Upper lobe of left lung (tissue), 6 donors: ENCODE results near the gene CALY. TPM values are rescaled to one million over a fixed set of nuclear protein-coding genes. Genes with fewer than 3 reads are reported as not detected.

Source experiments
- ATAC-seq, 2 donors: fragments of 200-7000 bp; cut with Tn5 transposase; one replicate each; pipeline ENCODE4 v1.9.1; 2022; ENCODE audit warnings: mild to moderate bottlenecking in 2 of 2, moderate library complexity in 2 of 2; ENCODE audit not compliant: low FRiP score in 2 of 2
- DNase-seq, 2 donors: peaks; one replicate each; pipeline ENCODE4 v3.0.0-alpha.2; 2019 to 2020
- H3K27ac ChIP-seq, 4 donors: fragments of 200-600 bp; sonication (generic); one replicate each; pipeline ENCODE4 v1.5.1; 2016 to 2019
- H3K27me3 ChIP-seq, 4 donors: fragments of 200-600 bp; sonication (generic); one replicate each; pipeline ENCODE4 v1.5.1; 2017 to 2019
- H3K36me3 ChIP-seq, 4 donors: fragments of 200-600 bp; sonication (generic); one replicate each; pipeline ENCODE4 v1.5.1; 2016 to 2019
- H3K4me1 ChIP-seq, 4 donors: fragments of 200-600 bp; sonication (generic); one replicate each; pipeline ENCODE4 v1.5.1; 2018 to 2019
- H3K4me3 ChIP-seq, 4 donors: fragments of 200-600 bp; sonication (generic); one replicate each; pipeline ENCODE4 v1.5.1; 2017 to 2019; ENCODE audit warnings: mild to moderate bottlenecking in 2 of 4, moderate library complexity in 1 of 4
- H3K9me3 ChIP-seq, 4 donors: fragments of 200-600 bp; sonication (generic); one replicate each; pipeline ENCODE4 v1.5.1; 2018 to 2019
- EP300 ChIP-seq, 4 donors: sonication (generic); formaldehyde crosslinking; IDR thresholded peaks; one replicate each; pipeline ENCODE4 v1.5.1; 2017; ENCODE audit warnings: antibody characterized with exemption in 4 of 4, control low read depth in 2 of 4
- POLR2A ChIP-seq, 4 donors: fragments of 450-650 bp; IDR thresholded peaks; one replicate each; pipeline ENCODE4 v1.5.1; 2016 to 2017; ENCODE audit warnings: antibody characterized with exemption in 4 of 4, mild to moderate bottlenecking in 2 of 4
- POLR2AphosphoS5 ChIP-seq, 2 donors: sonication (generic); formaldehyde crosslinking; IDR thresholded peaks; one replicate each; pipeline ENCODE4 v1.5.1; 2017; ENCODE audit warnings: antibody characterized with exemption in 2 of 2
- WGBS, 2 donors: methylation state at CpG; one replicate each; pipeline ENCODE4 v1.1.5; 2017 to 2018; 5-methylcytosine and 5-hydroxymethylcytosine counted together
- total RNA-seq, 6 donors: library from RNA; depleted of rRNA in 4 of 6; stranded (reverse); fragments of >200 nt in 4 of 6; gene quantifications; one replicate each; pipeline versions ENCODE4 v1.1.0 to v1.2.1, GENCODE V29; 2016 to 2021
- TF ChIP-seq, protein P1 (sequence below), 6 experiments: fragments of 450-650 bp in 4 of 6; fragments of 200-600 bp in 2 of 6; sonication (generic) in 2 of 6; IDR thresholded peaks; one replicate each; pipeline ENCODE4 v1.5.1; 2016 to 2019; ENCODE audit warnings: antibody characterized with exemption in 6 of 6
- donor health status: DM: no; HTN: no; CAD: no; lungs with moderate emphysema.
- donor health status: DM: no; HTN: yes; CAD: no; lungs with severe emphysema.

The CALY gene
- total RNA-seq, 6 donors from 2014 or later: 7.4 TPM; not detected in 5

- no peak for ATAC-seq
- no peak overlapping the region for H3K4me3 ChIP-seq
- peaks cover 35 to 97% (median 92%) of the 10 kb centered on the region in 4 donors for H3K36me3 ChIP-seq
- H3K27me3 ChIP-seq: no peaks in the 10 kb centered on the region
- TF ChIP-seq POLR2A (IDR thresholded peaks at IDR 0.05) (no peak), EP300 (IDR thresholded peaks at IDR 0.05) (no peak), POLR2AphosphoS5 (IDR thresholded peaks at IDR 0.05) (no peak)
- TF ChIP-seq, protein P1, sequence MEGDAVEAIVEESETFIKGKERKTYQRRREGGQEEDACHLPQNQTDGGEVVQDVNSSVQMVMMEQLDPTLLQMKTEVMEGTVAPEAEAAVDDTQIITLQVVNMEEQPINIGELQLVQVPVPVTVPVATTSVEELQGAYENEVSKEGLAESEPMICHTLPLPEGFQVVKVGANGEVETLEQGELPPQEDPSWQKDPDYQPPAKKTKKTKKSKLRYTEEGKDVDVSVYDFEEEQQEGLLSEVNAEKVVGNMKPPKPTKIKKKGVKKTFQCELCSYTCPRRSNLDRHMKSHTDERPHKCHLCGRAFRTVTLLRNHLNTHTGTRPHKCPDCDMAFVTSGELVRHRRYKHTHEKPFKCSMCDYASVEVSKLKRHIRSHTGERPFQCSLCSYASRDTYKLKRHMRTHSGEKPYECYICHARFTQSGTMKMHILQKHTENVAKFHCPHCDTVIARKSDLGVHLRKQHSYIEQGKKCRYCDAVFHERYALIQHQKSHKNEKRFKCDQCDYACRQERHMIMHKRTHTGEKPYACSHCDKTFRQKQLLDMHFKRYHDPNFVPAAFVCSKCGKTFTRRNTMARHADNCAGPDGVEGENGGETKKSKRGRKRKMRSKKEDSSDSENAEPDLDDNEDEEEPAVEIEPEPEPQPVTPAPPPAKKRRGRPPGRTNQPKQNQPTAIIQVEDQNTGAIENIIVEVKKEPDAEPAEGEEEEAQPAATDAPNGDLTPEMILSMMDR (IDR thresholded peaks at IDR 0.05): no peak
- DNase-seq: peak in 1 of 2 donors; percentile 49
- WGBS, 2 donors: 89 to 91% methylated on average over 18 of the region's 18 CpGs
- no peaks in the 10 kb centered on the region for H3K4me1 ChIP-seq
- H3K27ac ChIP-seq: no peak overlapping the region
- H3K9me3 ChIP-seq: no peaks in the 10 kb centered on the region
These were observed 50.3 kb downstream of the CALY start for GRCh38 chr10:133286366-133286765.

DNA sequence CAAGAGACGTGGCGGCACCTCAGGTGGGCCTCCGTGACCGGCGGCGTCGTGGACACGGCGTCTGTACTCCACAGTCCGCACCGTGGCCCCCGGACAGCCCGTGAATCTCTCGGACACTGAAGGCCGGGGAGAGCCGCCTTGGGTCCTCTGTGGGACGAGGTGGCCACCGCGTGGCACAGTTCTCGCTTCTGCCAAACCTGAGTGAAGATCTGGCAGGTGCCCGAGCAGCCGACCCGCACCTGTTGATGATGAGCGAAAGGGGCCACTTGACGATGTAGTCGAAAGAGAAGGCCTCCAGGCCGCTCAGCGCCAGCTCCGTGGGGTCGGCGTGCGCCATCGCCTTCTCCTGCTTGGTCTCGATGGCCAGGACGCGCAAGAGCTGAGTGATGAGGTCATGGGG lies 51.5 kb downstream of the CALY start:
- Histone ChIP-seq H3K27ac (no peak overlapping the region), H3K4me1 (no peaks in the 10 kb centered on the region), H3K27me3 (no peaks in the 10 kb centered on the region), H3K9me3 (no peaks in the 10 kb centered on the region), H3K36me3 (peaks cover 28 to 100% (median 93%) of the 10 kb centered on the region in 4 donors), H3K4me3 (no peak overlapping the region)
- TF ChIP-seq EP300 (IDR thresholded peaks at IDR 0.05) (no peak), POLR2AphosphoS5 (IDR thresholded peaks at IDR 0.05) (no peak), POLR2A (IDR thresholded peaks at IDR 0.05) (no peak)
- TF ChIP-seq, protein P1 (IDR thresholded peaks at IDR 0.05): no peak
- no peak for ATAC-seq
- 92 to 95% methylated on average over 29 to 36 of the region's 36 CpGs for WGBS, 2 donors
- DNase-seq: peak in 1 of 2 donors; percentile 79

DNA sequence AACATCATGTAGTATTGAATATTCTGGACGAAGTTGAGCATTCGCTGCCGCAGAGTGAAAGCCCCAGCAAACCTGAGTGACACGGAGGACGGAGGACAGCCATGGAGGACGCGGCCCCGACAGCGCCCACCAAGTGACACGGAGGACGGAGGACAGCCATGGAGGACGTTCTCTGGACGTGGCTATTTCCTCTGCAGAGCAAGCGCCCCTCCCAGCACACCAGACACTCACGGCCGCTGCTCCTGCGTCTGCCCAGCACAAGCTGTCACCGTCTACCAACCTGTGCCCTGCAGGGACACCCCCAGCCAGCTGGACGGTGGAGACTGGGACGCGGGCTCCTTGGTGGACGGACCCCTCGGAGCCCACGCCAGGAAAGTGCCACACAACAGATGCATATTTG lies 52.8 kb downstream of the CALY start:
- peaks cover 34 to 100% (median 86%) of the 10 kb centered on the region in 4 donors for H3K36me3 ChIP-seq
- H3K27ac ChIP-seq: no peak overlapping the region
- ATAC-seq (no peak), DNase-seq (peak in 1 of 2 donors; percentile 70)
- H3K27me3 ChIP-seq: no peaks in the 10 kb centered on the region
- TF ChIP-seq POLR2AphosphoS5 (IDR thresholded peaks at IDR 0.05) (no peak), EP300 (IDR thresholded peaks at IDR 0.05) (no peak), POLR2A (IDR thresholded peaks at IDR 0.05) (no peak)
- TF ChIP-seq, protein P1 (IDR thresholded peaks at IDR 0.05): no peak
- no peak overlapping the region for H3K4me3 ChIP-seq
- peaks cover 0 to 10% (median 6%) of the 10 kb centered on the region in 4 donors for H3K4me1 ChIP-seq
- 95 to 97% methylated on average over 18 to 24 of the region's 24 CpGs for WGBS, 2 donors
- no peaks in the 10 kb centered on the region for H3K9me3 ChIP-seq

DNA sequence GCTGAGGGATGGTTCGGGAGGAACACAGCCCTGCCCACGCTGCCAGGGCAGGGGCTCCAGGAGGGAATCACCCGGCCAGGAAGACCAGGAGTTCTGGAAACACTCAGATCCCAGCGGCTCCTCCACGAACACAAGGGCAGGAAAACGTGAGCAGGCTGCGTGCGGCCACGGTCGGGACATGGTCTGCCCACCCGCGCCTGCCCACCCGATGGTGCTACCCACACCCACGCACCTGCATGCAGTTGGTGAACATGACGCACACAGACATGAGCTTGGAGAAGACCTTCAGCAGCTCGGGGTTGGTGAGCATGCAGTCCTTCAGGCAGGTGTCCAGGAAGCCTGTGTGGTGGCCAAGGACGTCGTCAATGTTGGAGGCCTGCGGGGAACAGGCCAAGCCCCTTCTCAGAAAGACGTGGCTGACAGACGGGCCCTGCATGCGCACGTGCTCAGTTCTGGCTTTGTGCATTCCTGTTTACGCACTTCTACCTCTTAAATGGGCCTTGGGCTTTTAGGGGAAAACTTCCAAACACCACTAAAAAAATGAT lies 53.8 kb downstream of the CALY start:
- TF ChIP-seq EP300 (IDR thresholded peaks at IDR 0.05) (no peak), POLR2AphosphoS5 (IDR thresholded peaks at IDR 0.05) (no peak)
- no peak overlapping the region for H3K27ac ChIP-seq
- no peaks in the 10 kb centered on the region for H3K9me3 ChIP-seq
- H3K27me3 ChIP-seq: no peaks in the 10 kb centered on the region
- no peak for ATAC-seq
- no peak overlapping the region for H3K4me3 ChIP-seq
- DNase-seq: peak in 1 of 2 donors; percentile 68
- 92 to 95% methylated on average over 21 to 24 of the region's 24 CpGs for WGBS, 2 donors
- peaks cover 0 to 20% (median 9%) of the 10 kb centered on the region in 4 donors for H3K4me1 ChIP-seq
- peaks cover 30 to 94% (median 76%) of the 10 kb centered on the region in 4 donors for H3K36me3 ChIP-seq

- no peak overlapping the region for H3K27ac ChIP-seq
- no peaks in the 10 kb centered on the region for H3K9me3 ChIP-seq
- no peak overlapping the region for H3K4me3 ChIP-seq
- TF ChIP-seq POLR2AphosphoS5 (IDR thresholded peaks at IDR 0.05): no peak
- TF ChIP-seq EP300 (IDR thresholded peaks at IDR 0.05): no peak
- TF ChIP-seq POLR2A (IDR thresholded peaks at IDR 0.05): no peak
- TF ChIP-seq, protein P1 (IDR thresholded peaks at IDR 0.05): no peak
- peaks cover 30 to 83% (median 67%) of the 10 kb centered on the region in 4 donors for H3K36me3 ChIP-seq
- 93 to 94% methylated on average over 34 to 38 of the region's 38 CpGs for WGBS, 2 donors
- peaks cover 8 to 31% (median 20%) of the 10 kb centered on the region in 4 donors for H3K4me1 ChIP-seq
- H3K27me3 ChIP-seq: no peaks in the 10 kb centered on the region
- DNase-seq (peak in 1 of 2 donors; percentile 84), ATAC-seq (no peak)
These were observed 54.9 kb downstream of the CALY start for GRCh38 chr10:133281628-133282372.
